KOPT-K1 (cell line): ENCODE data around the gene BCAN.

Experiments
- H3K27ac ChIP-seq: fragments of 200-600 bp; sonication (generic); 2 replicates; pipeline ENCODE4 v1.5.1; 2016; ENCODE audit warnings: antibody characterized with exemption, mild to moderate bottlenecking, low read depth, low read length; ENCODE audit not compliant: poor library complexity, severe bottlenecking
- H3K36me3 ChIP-seq: fragments of 200-600 bp; sonication (generic); 2 replicates; pipeline ENCODE4 v1.5.1; 2017; ENCODE audit warnings: antibody characterized with exemption, mild to moderate bottlenecking, low read length, moderate library complexity; ENCODE audit not compliant: insufficient read depth
- H3K9me3 ChIP-seq: fragments of 200-600 bp; sonication (generic); 2 replicates; pipeline ENCODE4 v1.5.1; 2017; ENCODE audit warnings: antibody characterized with exemption, low read length, mild to moderate bottlenecking; ENCODE audit not compliant: insufficient read depth, poor library complexity, severe bottlenecking

The BCAN gene, protein sequence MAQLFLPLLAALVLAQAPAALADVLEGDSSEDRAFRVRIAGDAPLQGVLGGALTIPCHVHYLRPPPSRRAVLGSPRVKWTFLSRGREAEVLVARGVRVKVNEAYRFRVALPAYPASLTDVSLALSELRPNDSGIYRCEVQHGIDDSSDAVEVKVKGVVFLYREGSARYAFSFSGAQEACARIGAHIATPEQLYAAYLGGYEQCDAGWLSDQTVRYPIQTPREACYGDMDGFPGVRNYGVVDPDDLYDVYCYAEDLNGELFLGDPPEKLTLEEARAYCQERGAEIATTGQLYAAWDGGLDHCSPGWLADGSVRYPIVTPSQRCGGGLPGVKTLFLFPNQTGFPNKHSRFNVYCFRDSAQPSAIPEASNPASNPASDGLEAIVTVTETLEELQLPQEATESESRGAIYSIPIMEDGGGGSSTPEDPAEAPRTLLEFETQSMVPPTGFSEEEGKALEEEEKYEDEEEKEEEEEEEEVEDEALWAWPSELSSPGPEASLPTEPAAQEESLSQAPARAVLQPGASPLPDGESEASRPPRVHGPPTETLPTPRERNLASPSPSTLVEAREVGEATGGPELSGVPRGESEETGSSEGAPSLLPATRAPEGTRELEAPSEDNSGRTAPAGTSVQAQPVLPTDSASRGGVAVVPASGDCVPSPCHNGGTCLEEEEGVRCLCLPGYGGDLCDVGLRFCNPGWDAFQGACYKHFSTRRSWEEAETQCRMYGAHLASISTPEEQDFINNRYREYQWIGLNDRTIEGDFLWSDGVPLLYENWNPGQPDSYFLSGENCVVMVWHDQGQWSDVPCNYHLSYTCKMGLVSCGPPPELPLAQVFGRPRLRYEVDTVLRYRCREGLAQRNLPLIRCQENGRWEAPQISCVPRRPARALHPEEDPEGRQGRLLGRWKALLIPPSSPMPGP

GRCh38 chr1:156641761-156642264 lies at the start of gene BCAN:
BCAN (plus strand) TSS chr1:156642117; CDS start chr1:156646055, 3,938 bp downstream.
- Histone ChIP-seq H3K9me3 (no peaks in the 10 kb centered on the region), H3K27ac (no peak within 1 kb of the TSS), H3K36me3 (no peaks in the 10 kb centered on the region)

GRCh38 chr1:156592158-156592909 lies 49.6 kb upstream of the BCAN start:
- no peaks in the 10 kb centered on the region for H3K9me3 ChIP-seq
- peak overlapping the region; percentile 80 for H3K27ac ChIP-seq
- peaks cover 49% of the 10 kb centered on the region for H3K36me3 ChIP-seq

DNA sequence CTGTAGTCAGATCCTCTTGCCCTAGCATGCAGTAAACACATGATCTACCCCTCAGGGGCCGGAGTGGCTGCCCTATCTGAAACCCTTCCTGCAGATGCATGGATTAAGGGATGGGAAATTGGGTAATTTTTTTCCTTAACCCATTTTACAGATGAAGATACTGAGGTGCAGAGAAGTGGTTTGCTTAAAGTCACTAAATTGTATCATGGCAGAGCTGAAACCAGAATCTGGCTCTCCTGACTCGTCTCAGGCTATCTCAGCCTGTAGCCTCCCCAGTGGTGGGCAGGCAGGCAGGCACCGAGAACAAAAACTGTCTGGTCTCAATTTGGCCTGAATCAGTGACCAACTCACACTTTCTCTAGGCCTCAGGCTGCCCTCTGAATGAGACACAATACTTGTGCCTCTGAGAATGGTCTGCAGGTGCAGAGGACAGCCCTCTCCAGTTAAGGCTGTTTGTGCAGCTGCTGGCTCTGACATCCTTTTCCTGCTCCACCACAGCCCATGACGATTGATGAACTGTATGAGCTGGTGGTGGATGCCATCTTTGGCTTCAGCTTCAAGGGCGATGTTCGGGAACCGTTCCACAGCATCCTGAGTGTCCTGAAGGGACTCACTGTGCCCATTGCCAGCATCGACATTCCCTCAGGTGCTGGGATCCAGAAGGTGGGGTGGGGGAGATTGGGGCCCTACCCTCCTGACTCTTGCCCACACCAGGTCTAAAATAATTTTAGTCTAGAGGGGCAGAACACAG lies 48.8 kb upstream of the BCAN start:
- Histone ChIP-seq H3K36me3 (peaks cover 56% of the 10 kb centered on the region), H3K9me3 (no peaks in the 10 kb centered on the region), H3K27ac (peak overlapping the region; percentile 80)

DNA sequence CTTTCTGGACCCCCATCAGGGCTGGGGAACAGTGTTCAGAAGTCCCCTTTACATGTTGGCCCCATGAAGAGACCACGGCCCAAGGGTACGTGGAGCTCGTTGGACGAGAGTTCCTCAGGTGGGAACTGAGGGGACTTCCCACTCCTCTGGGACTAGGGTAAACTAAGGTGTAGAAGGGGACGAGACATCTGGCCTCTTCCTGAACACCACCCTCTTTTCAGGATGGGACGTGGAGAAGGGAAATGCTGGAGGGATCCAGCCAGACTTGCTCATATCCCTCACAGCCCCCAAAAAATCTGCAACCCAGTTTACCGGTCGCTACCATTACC lies 48.3 kb upstream of the BCAN start:
- Histone ChIP-seq H3K36me3 (peaks cover 62% of the 10 kb centered on the region), H3K9me3 (no peaks in the 10 kb centered on the region), H3K27ac (peak overlapping the region; percentile 80)

DNA sequence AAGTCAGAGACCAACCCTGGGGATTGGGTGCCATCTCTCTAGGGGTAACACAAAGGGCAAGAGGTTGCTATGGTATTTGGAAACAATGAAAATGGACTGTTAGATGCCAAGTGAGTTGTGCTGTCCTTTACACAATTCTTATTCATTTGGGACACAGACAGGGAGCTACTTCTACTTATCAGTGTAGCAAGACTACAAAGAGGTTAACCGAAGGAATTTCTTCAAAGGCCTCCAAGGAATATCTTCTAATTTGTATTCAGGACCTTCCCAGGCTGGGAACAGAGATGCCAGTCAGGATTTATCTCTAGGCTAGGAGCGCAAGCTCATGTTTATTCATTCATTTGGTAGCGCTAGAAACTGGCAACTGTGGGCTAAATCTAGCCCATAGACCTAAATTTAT lies 47.7 kb upstream of the BCAN start:
- Histone ChIP-seq H3K9me3 (no peaks in the 10 kb centered on the region), H3K27ac (no peak overlapping the region), H3K36me3 (peaks cover 66% of the 10 kb centered on the region)

GRCh38 chr1:156595016-156595415 lies 46.9 kb upstream of the BCAN start:
- Histone ChIP-seq H3K9me3 (no peaks in the 10 kb centered on the region), H3K27ac (no peak overlapping the region), H3K36me3 (peaks cover 66% of the 10 kb centered on the region)

- no peaks in the 10 kb centered on the region for H3K9me3 ChIP-seq
- H3K27ac ChIP-seq = no peak overlapping the region
- peaks cover 66% of the 10 kb centered on the region for H3K36me3 ChIP-seq
Measured at GRCh38 chr1:156596426-156596825, 45.5 kb upstream of the BCAN start.

GRCh38 chr1:156598125-156598524 lies 43.8 kb upstream of the BCAN start:
- Histone ChIP-seq H3K9me3 (no peaks in the 10 kb centered on the region), H3K36me3 (peaks cover 60% of the 10 kb centered on the region), H3K27ac (no peak overlapping the region)

DNA sequence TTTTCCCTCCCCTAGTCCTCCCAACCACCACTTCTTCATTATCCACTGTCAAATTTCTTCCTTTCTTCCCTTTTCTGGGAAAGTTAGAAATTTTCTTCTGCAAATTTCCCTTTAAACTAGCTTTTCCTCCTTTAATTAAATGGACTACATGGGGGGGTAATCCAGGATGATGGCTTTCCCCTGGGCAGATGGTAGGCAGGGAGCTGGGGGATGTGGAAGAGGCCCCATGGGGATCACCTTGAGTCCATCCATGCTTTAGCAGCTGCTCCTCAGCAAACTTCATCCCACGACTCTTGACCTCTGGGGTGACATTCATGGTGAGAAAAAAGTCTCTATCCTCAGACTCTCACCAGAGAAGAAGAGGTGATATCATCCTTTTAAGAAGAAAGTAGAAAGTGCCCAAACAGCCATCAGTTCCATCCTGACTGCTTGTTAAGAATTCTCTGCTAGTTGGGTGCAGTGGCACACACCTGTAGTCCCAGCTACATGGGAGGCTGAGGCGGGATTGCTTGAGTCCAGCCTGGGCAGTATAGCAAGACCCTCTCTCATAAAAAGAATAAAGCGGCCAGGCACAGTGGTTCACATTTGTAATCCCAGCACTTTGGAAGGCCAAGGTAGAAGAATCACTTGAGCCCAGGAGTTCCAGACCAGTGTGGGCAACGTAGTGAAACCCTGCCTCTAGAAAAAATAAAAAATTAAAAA lies 43.0 kb upstream of the BCAN start:
- H3K27ac ChIP-seq = no peak overlapping the region
- H3K9me3 ChIP-seq = no peaks in the 10 kb centered on the region
- H3K36me3 ChIP-seq = peaks cover 52% of the 10 kb centered on the region

DNA sequence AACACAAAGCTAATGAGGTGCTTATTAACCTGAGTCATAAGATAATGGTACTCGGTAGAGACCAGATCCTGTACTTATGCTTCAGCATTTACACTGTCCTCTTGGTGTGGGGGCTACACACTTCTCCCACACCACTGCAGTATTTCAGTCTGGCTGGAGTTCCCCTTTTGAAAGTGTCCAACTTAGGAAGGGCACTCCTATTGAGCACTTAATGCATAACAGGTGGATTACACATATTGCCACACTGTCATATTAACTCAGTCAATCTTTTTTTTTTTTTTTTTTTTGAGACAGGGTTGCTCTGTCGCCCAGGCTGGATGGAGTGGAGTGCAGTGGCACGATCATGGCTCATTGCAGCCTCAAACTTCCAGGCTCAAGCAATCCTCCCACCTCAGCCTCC lies 42.1 kb upstream of the BCAN start:
- Histone ChIP-seq H3K36me3 (peaks cover 43% of the 10 kb centered on the region), H3K27ac (no peak overlapping the region), H3K9me3 (no peaks in the 10 kb centered on the region)

- peaks cover 34% of the 10 kb centered on the region for H3K36me3 ChIP-seq
- no peaks in the 10 kb centered on the region for H3K9me3 ChIP-seq
- H3K27ac ChIP-seq = peak overlapping the region; percentile 72
Measured at GRCh38 chr1:156600733-156601121, 41.2 kb upstream of the BCAN start.

- H3K27ac ChIP-seq = peak within 1 kb of the TSS; percentile 72
- H3K9me3 ChIP-seq = no peaks in the 10 kb centered on the region
- peaks cover 28% of the 10 kb centered on the region for H3K36me3 ChIP-seq
Measured at GRCh38 chr1:156601122-156601830, 40.6 kb upstream of the BCAN start, which contains the start of gene GPATCH4. GPATCH4 (minus strand) TSS chr1:156601479.

- peak overlapping the region; percentile 72 for H3K27ac ChIP-seq
- H3K36me3 ChIP-seq = peaks cover 22% of the 10 kb centered on the region
Measured at GRCh38 chr1:156601892-156602291, 40.0 kb upstream of the BCAN start.

More at GRCh38 chr1:156601892-156602291, 40.0 kb upstream of the BCAN start:
- H3K9me3 ChIP-seq = no peaks in the 10 kb centered on the region
